Mesothelial cell of epicardium (in vitro differentiated cells): ENCODE data around the gene NDST4. TPM values are rescaled to one million over a fixed set of nuclear protein-coding genes. Genes with fewer than 3 reads are reported as not detected.
"Not testable (repeated sequence)": the region's sequence is repeated elsewhere in the genome, so short reads cannot be mapped to it uniquely, and the experiment has no call there.

ENCODE experiments used
- DNase-seq, 2 experiments: peaks; one replicate each; pipeline ENCODE4 v3.0.0; 2021; ENCODE audit warnings: low spot score in 2 of 2; ENCODE audit not compliant: unreplicated experiment in 2 of 2
- H3K27ac Mint-ChIP-seq: 2 replicates; pipeline ENCODE4 v1.8.0; 2021; ENCODE audit warnings: mixed read lengths
- H3K27me3 Mint-ChIP-seq: 2 replicates; pipeline ENCODE4 v1.8.0; 2021; ENCODE audit warnings: low read depth, mixed read lengths
- H3K36me3 Mint-ChIP-seq: 2 replicates; pipeline ENCODE4 v1.8.0; 2021; ENCODE audit warnings: mixed read lengths
- H3K4me1 Mint-ChIP-seq: 2 replicates; pipeline ENCODE4 v1.8.0; 2021; ENCODE audit warnings: mixed read lengths
- H3K4me3 Mint-ChIP-seq: 2 replicates; pipeline ENCODE4 v1.8.0; 2021; ENCODE audit warnings: mild to moderate bottlenecking, moderate library complexity, mixed read lengths
- H3K9me3 Mint-ChIP-seq: 2 replicates; pipeline ENCODE4 v1.8.0; 2021; ENCODE audit warnings: mixed read lengths
- total RNA-seq: library from RNA; stranded (reverse); gene quantifications from 3 replicates; pipeline ENCODE4 v1.2.1, GENCODE V29; 2021
- TF ChIP-seq, protein P1 (sequence below): fragments of 200-600 bp; sonication (generic); IDR thresholded peaks from one replicate; pipeline ENCODE4 v1.5.0; 2021; ENCODE audit warnings: antibody characterized with exemption; ENCODE audit not compliant: unreplicated experiment

NDST4 gene
- total RNA-seq, 1 donor from 2014 or later = 0.09 TPM

- Mint-ChIP-seq H3K36me3 (no peaks in the 10 kb centered on the region), H3K27ac (no peak overlapping the region), H3K4me1 (peaks cover 7% of the 10 kb centered on the region), H3K9me3 (no peaks in the 10 kb centered on the region), H3K4me3 (no peak overlapping the region), H3K27me3 (no peaks in the 10 kb centered on the region)
- DNase-seq = no peak
- TF ChIP-seq, protein P1, sequence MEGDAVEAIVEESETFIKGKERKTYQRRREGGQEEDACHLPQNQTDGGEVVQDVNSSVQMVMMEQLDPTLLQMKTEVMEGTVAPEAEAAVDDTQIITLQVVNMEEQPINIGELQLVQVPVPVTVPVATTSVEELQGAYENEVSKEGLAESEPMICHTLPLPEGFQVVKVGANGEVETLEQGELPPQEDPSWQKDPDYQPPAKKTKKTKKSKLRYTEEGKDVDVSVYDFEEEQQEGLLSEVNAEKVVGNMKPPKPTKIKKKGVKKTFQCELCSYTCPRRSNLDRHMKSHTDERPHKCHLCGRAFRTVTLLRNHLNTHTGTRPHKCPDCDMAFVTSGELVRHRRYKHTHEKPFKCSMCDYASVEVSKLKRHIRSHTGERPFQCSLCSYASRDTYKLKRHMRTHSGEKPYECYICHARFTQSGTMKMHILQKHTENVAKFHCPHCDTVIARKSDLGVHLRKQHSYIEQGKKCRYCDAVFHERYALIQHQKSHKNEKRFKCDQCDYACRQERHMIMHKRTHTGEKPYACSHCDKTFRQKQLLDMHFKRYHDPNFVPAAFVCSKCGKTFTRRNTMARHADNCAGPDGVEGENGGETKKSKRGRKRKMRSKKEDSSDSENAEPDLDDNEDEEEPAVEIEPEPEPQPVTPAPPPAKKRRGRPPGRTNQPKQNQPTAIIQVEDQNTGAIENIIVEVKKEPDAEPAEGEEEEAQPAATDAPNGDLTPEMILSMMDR = no peak
These were observed 113.5 kb downstream of the NDST4 start for GRCh38 chr4:114999880-115000279.

GRCh38 chr4:114998316-114998715 lies 115.1 kb downstream of the NDST4 start:
- DNase-seq = no peak
- H3K4me3 Mint-ChIP-seq = no peak overlapping the region
- peaks cover 7% of the 10 kb centered on the region for H3K4me1 Mint-ChIP-seq
- H3K27ac Mint-ChIP-seq = no peak overlapping the region
- no peaks in the 10 kb centered on the region for H3K9me3 Mint-ChIP-seq
- no peaks in the 10 kb centered on the region for H3K27me3 Mint-ChIP-seq
- H3K36me3 Mint-ChIP-seq = no peaks in the 10 kb centered on the region
- TF ChIP-seq, protein P1 = no peak

GRCh38 chr4:114997576-114998247 lies 115.7 kb downstream of the NDST4 start:
- Mint-ChIP-seq H3K9me3 (no peaks in the 10 kb centered on the region), H3K27ac (no peak overlapping the region), H3K27me3 (no peaks in the 10 kb centered on the region), H3K4me1 (peaks cover 7% of the 10 kb centered on the region), H3K36me3 (no peaks in the 10 kb centered on the region), H3K4me3 (no peak overlapping the region)
- TF ChIP-seq, protein P1 = no peak
- no peak for DNase-seq

DNA sequence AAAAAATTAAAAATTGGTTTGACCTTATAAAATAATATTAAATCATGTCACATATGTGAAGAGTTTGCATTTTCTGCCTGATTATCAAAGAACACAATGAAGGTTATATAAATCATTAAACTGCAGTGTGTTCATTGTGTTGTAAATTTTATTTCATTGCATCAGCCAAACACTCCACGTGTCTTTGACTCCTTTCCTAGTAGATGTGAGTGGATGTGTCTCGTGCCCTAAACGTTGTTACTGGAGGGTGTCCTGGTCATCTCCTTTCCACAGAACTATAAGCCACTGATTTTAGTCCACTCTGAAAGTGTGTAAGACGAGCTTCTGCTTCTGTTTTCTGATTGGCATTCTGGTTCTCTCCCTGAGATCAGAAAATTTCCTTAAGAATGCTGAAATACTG lies 127.3 kb downstream of the NDST4 start:
- H3K4me1 Mint-ChIP-seq = peaks cover 3% of the 10 kb centered on the region
- no peak for DNase-seq
- no peak overlapping the region for H3K4me3 Mint-ChIP-seq
- H3K27me3 Mint-ChIP-seq = no peaks in the 10 kb centered on the region
- H3K36me3 Mint-ChIP-seq = no peaks in the 10 kb centered on the region
- no peak overlapping the region for H3K27ac Mint-ChIP-seq
- peaks cover 13% of the 10 kb centered on the region for H3K9me3 Mint-ChIP-seq
- TF ChIP-seq, protein P1 = no peak

GRCh38 chr4:114980932-114981708 lies 132.3 kb downstream of the NDST4 start:
- TF ChIP-seq, protein P1 = no peak
- DNase-seq = no peak
- no peaks in the 10 kb centered on the region for H3K36me3 Mint-ChIP-seq
- no peak overlapping the region for H3K27ac Mint-ChIP-seq
- no peaks in the 10 kb centered on the region for H3K4me1 Mint-ChIP-seq
- H3K4me3 Mint-ChIP-seq = no peak overlapping the region
- H3K9me3 Mint-ChIP-seq = peaks cover 13% of the 10 kb centered on the region
- H3K27me3 Mint-ChIP-seq = no peaks in the 10 kb centered on the region

DNA sequence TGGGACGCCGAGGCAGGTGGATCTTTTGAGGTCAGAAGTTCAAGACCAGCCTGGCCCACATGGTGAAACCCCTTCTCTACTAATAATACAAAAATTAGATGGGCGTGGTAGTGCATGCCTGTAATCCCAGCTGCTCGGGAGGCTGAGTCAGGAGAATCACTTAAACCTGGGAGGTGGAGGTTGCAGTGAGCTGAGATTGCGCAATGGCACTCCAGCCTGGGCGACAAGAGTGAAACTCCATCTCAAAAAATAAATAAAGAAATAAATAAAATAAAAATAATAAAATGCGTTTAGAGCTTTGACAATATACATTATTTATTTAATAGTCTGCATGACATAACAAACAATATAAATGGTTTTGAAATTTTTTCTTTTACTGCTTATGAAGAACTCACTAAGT lies 133.0 kb downstream of the NDST4 start:
- not testable (repeated sequence) for H3K4me1 Mint-ChIP-seq, H3K27ac Mint-ChIP-seq, H3K36me3 Mint-ChIP-seq, DNase-seq, H3K27me3 Mint-ChIP-seq, H3K4me3 Mint-ChIP-seq
- H3K9me3 Mint-ChIP-seq = peaks cover 13% of the 10 kb centered on the region
